GM18870 (cell line): ENCODE results near the gene STOX2.

ENCODE experiments used
- ATAC-seq: cut with Tn5 transposase; IDR thresholded peaks from one replicate; pipeline ENCODE4 v1.9.1; 2021; ENCODE audit warnings: moderate library complexity; ENCODE audit not compliant: unreplicated experiment

STOX2 gene

GRCh38 chr4:183887351-183887750 is 17.8 kb upstream of the STOX2 start:
- ATAC-seq: no peak

GRCh38 chr4:183888564-183888963 is 16.5 kb upstream of the STOX2 start:
- ATAC-seq: no peak

- ATAC-seq: no peak
Measured at GRCh38 chr4:183889190-183889589, 15.9 kb upstream of the STOX2 start.

GRCh38 chr4:183897193-183897592 is 7.9 kb upstream of the STOX2 start:
- no peak for ATAC-seq

GRCh38 chr4:183898456-183898855 is 6.7 kb upstream of the STOX2 start:
- no peak for ATAC-seq

- ATAC-seq: no peak
Measured at GRCh38 chr4:183903021-183903760, 1.9 kb upstream of the STOX2 start.

- ATAC-seq: no peak
Measured at GRCh38 chr4:183905593-183906488, 734 bp downstream of the STOX2 start.

GRCh38 chr4:183906489-183906738 is 1.3 kb downstream of the STOX2 start:
- ATAC-seq: no peak

GRCh38 chr4:183906739-183907651 is 1.9 kb downstream of the STOX2 start:
- ATAC-seq: no peak

- no peak for ATAC-seq
Measured at GRCh38 chr4:183907871-183908683, 3.0 kb downstream of the STOX2 start.

- no peak for ATAC-seq
Measured at GRCh38 chr4:183909187-183909586, 4.1 kb downstream of the STOX2 start.

GRCh38 chr4:183909801-183910200 is 4.7 kb downstream of the STOX2 start:
- no peak for ATAC-seq

GRCh38 chr4:183912585-183912984 is 7.5 kb downstream of the STOX2 start:
- ATAC-seq: no peak

- no peak for ATAC-seq
Measured at GRCh38 chr4:183915976-183916375, 10.9 kb downstream of the STOX2 start.

GRCh38 chr4:183918696-183919095 is 13.6 kb downstream of the STOX2 start:
- ATAC-seq: no peak

GRCh38 chr4:183919141-183919540 is 14.0 kb downstream of the STOX2 start:
- no peak for ATAC-seq

GRCh38 chr4:183920512-183920911 is 15.4 kb downstream of the STOX2 start:
- no peak for ATAC-seq

- ATAC-seq: no peak
Measured at GRCh38 chr4:183921335-183921734, 16.2 kb downstream of the STOX2 start.

- no peak for ATAC-seq
Measured at GRCh38 chr4:183924362-183925044, 19.4 kb downstream of the STOX2 start.

GRCh38 chr4:183926950-183927349 is 21.8 kb downstream of the STOX2 start:
- ATAC-seq: no peak
